Thyroid gland (tissue), 4 donors: ENCODE measurements around the gene VAPA. TPM values are rescaled to one million over a fixed set of nuclear protein-coding genes. Genes with fewer than 3 reads are reported as not detected.

ENCODE experiments used
- DNase-seq, 2 donors: peaks; one replicate each; pipeline ENCODE4 v3.0.0-alpha.2; 2019
- H3K27ac ChIP-seq, 3 donors: fragments of 200-600 bp; sonication (generic); 1 replicate in 2 of 3; 2 replicates in 1 of 3; pipeline ENCODE4 v1.5.1; 2016 to 2019; ENCODE audit warnings: mild to moderate bottlenecking in 1 of 3, moderate library complexity in 1 of 3
- H3K27me3 ChIP-seq: fragments of 200-600 bp; sonication (generic); one replicate; pipeline ENCODE4 v1.5.1; 2019
- H3K36me3 ChIP-seq, 2 donors: fragments of 200-600 bp; sonication (generic); one replicate each; pipeline ENCODE4 v1.5.1; 2016 to 2019
- H3K4me1 ChIP-seq, 2 donors: fragments of 200-600 bp; sonication (generic); one replicate each; pipeline ENCODE4 v1.5.1; 2017 to 2019
- H3K4me3 ChIP-seq, 3 donors: fragments of 200-600 bp; sonication (generic); replicated peaks in 1 of 3; 1 replicate in 2 of 3; 2 replicates in 1 of 3; pipeline ENCODE4 v1.5.1; 2016; ENCODE audit warnings: mild to moderate bottlenecking in 1 of 3
- H3K9me3 ChIP-seq: fragments of 200-600 bp; sonication (generic); one replicate; pipeline ENCODE4 v1.5.1; 2017
- POLR2A ChIP-seq, 2 donors: fragments of 450-650 bp; IDR thresholded peaks; one replicate each; pipeline ENCODE4 v1.6.1; 2017; ENCODE audit warnings: antibody characterized with exemption in 2 of 2, mild to moderate bottlenecking in 2 of 2, moderate library complexity in 1 of 2
- WGBS, 2 donors: methylation state at CpG; one replicate each; pipeline ENCODE4 v1.1.5; 2017; 5-methylcytosine and 5-hydroxymethylcytosine counted together
- intact Hi-C: fragments of 100-400 bp; cut with DNase I; formaldehyde crosslinking; loops from one replicate; pipeline ENCODE4 v1.15.1; 2023
- total RNA-seq, 4 donors: library from RNA; depleted of rRNA; stranded (reverse); fragments of >200 nt; gene quantifications; one replicate each; pipeline ENCODE4 v1.2.3, GENCODE V29; 2016
- TF ChIP-seq, protein P1 (sequence below), 6 experiments: fragments of 200-600 bp in 3 of 6; fragments of 450-650 bp in 3 of 6; sonication (generic) in 3 of 6; IDR thresholded peaks; one replicate each; pipeline ENCODE4 v1.5.1; 2016 to 2019; ENCODE audit warnings: antibody characterized with exemption in 6 of 6, mild to moderate bottlenecking in 2 of 6, inconsistent platforms in 1 of 6, moderate library complexity in 1 of 6

The VAPA gene, protein sequence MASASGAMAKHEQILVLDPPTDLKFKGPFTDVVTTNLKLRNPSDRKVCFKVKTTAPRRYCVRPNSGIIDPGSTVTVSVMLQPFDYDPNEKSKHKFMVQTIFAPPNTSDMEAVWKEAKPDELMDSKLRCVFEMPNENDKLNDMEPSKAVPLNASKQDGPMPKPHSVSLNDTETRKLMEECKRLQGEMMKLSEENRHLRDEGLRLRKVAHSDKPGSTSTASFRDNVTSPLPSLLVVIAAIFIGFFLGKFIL
- total RNA-seq = 100 to 1,000 TPM; 232 to 261 (median 244) TPM

DNA sequence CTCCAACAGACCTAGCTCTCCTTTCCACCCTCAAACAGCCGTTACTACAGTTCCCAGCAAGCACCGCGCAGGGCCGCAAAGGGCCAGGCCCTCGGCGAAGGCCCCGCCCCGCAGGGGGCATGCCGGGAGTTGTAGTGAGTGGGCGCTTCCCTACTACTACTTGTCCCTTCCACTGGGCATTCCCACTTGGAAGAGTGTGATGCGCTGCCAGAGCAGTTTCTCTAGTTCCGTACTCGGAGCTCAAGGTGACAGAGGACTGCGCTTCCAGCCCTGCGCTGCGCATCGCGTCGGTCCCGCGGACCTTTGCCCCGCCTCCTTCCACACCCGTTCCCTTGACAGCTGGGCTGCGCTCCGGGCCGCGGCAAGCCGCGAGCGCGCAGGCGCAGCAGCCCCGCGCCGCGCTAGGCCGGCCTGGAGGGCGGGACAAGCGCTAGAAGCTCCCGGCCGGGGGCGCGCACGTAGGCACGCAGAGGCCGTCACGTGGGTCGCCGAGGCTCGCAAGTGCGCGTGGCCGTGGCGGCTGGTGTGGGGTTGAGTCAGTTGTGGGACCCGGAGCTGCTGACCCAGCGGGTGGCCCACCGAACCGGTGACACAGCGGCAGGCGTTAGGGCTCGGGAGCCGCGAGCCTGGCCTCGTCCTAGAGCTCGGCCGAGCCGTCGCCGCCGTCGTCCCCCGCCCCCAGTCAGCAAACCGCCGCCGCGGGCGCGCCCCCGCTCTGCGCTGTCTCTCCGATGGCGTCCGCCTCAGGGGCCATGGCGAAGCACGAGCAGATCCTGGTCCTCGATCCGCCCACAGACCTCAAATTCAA, at the start of gene VAPA:
Gene VAPA (plus strand): TSS at position 491 of the 808 bp plus-strand sequence. CDS start 241 bp downstream, at position 732.
- TF ChIP-seq POLR2A (IDR thresholded peaks at IDR 0.05) = peak; percentile 91 to 97
- TF ChIP-seq, protein P1, sequence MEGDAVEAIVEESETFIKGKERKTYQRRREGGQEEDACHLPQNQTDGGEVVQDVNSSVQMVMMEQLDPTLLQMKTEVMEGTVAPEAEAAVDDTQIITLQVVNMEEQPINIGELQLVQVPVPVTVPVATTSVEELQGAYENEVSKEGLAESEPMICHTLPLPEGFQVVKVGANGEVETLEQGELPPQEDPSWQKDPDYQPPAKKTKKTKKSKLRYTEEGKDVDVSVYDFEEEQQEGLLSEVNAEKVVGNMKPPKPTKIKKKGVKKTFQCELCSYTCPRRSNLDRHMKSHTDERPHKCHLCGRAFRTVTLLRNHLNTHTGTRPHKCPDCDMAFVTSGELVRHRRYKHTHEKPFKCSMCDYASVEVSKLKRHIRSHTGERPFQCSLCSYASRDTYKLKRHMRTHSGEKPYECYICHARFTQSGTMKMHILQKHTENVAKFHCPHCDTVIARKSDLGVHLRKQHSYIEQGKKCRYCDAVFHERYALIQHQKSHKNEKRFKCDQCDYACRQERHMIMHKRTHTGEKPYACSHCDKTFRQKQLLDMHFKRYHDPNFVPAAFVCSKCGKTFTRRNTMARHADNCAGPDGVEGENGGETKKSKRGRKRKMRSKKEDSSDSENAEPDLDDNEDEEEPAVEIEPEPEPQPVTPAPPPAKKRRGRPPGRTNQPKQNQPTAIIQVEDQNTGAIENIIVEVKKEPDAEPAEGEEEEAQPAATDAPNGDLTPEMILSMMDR (IDR thresholded peaks at IDR 0.05) = no peak
- intact Hi-C loops = no loop called here

DNA sequence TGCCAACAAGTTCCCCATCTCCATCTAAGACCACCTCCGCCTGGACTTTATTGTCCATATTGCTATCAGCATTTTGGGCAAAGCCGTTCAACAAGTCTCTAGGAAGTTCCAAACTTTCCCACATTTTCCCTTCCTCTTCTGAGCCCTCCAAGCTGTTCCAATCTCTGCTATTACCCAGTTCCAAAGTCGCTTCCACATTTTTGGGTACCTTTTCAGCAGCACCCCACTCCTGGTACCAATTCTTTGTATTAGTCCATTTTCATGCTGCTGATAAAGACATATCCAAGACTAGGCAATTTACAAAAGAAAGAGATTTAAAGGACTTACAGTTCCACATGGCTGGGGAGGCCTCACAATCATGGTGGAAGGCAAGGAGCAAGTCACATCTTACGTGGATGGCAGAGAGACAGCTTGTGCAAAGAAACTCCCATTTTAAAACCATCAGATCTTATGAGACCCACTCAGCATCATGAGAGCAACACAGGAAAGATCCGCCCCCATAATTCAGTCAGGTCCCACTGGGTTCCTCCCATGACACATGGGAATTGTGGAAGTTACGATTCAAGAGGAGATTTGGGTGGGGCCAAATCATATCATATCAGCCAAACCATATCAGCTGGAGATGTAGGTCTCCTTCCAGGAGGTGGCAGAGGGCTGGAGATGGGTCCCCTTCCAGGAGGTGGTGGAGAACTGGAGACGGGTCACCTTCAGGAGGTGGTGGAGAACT, 47.9 kb upstream of the VAPA start:
- TF ChIP-seq POLR2A (IDR thresholded peaks at IDR 0.05) = no peak
- peaks cover 0 to 10% of the 10 kb centered on the region in 2 donors for H3K4me1 ChIP-seq
- intact Hi-C loops = no loop called here
- no peaks in the 10 kb centered on the region for H3K27me3 ChIP-seq
- no peak overlapping the region for H3K4me3 ChIP-seq
- no peaks in the 10 kb centered on the region for H3K36me3 ChIP-seq
- no peaks in the 10 kb centered on the region for H3K9me3 ChIP-seq
- 94 to 95% methylated on average over 7 of the region's 7 CpGs for WGBS, 2 donors
- no peak overlapping the region for H3K27ac ChIP-seq
- DNase-seq = no peak

More for the DNA sequence above, at the start of gene VAPA:
- no peaks in the 10 kb centered on the region for H3K9me3 ChIP-seq
- WGBS, 2 donors = 0 to 1% methylated on average over 10 to 22 of the region's 87 CpGs
- H3K4me1 ChIP-seq = peaks cover 26 to 30% of the 10 kb centered on the region in 2 donors
- no peaks in the 10 kb centered on the region for H3K36me3 ChIP-seq
- no peaks in the 10 kb centered on the region for H3K27me3 ChIP-seq
- peak; percentile 94 to 96 for DNase-seq
- H3K4me3 ChIP-seq = peak within 1 kb of the TSS; percentile 63 to 86 (median 86)
- peak within 1 kb of the TSS; percentile 99 to 100 (median 99) for H3K27ac ChIP-seq

DNA sequence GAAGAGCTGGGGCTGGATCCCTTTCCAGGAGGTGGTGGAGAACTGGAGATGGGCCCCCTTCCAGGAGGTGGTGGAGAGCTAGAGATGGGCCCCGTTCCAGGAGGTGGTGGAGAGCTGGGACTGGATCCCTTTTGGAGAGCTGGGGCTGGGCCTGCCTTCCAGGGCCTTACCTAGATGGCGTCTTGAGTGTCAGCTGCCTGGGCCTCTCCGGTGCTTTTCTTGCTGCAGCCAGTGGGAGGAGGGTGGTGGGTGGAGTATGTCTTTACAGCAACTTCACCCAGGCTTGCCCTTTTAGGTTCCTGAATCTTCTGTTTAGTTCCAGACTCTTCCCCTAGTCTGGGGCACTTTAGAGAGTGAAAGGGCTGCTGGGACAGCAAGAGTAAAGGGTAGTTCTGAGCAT, 47.2 kb upstream of the VAPA start:
- 83 to 89% methylated on average over 3 of the region's 3 CpGs for WGBS, 2 donors
- Histone ChIP-seq H3K27me3 (no peaks in the 10 kb centered on the region), H3K9me3 (no peaks in the 10 kb centered on the region), H3K36me3 (no peaks in the 10 kb centered on the region), H3K27ac (no peak overlapping the region), H3K4me1 (peaks cover 0 to 10% of the 10 kb centered on the region in 2 donors), H3K4me3 (no peak overlapping the region)
- DNase-seq = no peak
- intact Hi-C loops = no loop called here
- TF ChIP-seq, protein P1 (IDR thresholded peaks at IDR 0.05) = no peak
- TF ChIP-seq POLR2A (IDR thresholded peaks at IDR 0.05) = no peak

DNA sequence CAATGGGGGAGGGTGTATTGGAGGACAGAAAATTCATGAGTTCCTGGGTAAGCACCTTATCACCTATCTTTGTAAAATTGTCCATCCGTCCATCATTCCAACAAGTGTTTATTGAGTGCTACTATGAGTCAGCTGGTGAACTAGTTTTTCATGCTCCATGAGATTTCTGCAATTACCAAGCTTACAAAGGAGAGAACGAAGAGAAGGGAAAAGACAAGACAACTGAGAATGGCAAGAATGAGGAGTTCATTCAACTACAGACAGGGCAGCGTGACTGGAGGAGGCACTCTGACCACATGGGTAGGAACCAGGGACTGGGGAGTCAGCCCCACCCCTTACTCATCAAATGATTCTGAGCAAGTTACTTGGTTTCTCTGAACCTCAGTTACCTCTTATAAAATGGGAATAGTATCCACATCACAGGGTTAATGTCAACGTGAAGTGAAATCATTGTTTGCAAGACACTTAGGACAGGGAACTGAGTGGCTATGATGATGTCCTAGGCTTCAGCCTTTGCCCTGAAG, 46.7 kb upstream of the VAPA start:
- Histone ChIP-seq H3K4me3 (no peak overlapping the region), H3K9me3 (no peaks in the 10 kb centered on the region), H3K27ac (no peak overlapping the region), H3K27me3 (no peaks in the 10 kb centered on the region), H3K36me3 (no peaks in the 10 kb centered on the region), H3K4me1 (peaks cover 0 to 10% of the 10 kb centered on the region in 2 donors)
- intact Hi-C loops = no loop called here
- 84 to 91% methylated on average over 4 of the region's 4 CpGs for WGBS, 2 donors
- DNase-seq = no peak
- TF ChIP-seq POLR2A (IDR thresholded peaks at IDR 0.05) = no peak
- TF ChIP-seq, protein P1 (IDR thresholded peaks at IDR 0.05) = no peak
